DOHH2 (cell line): ENCODE results near the gene ZER1.

Experiments
- H3F3A ChIP-seq: fragments of 200-600 bp; sonication (generic), shearing (Covaris generic); 2 replicates; pipeline ENCODE4 v1.6.0; 2016; ENCODE audit warnings: antibody characterized with exemption, mild to moderate bottlenecking; ENCODE audit not compliant: control insufficient read depth, insufficient read depth
- H3K27ac ChIP-seq: fragments of 200-600 bp; sonication (generic); 2 replicates; pipeline ENCODE4 v1.5.1; 2014; ENCODE audit warnings: low read depth, mild to moderate bottlenecking, low read length, moderate library complexity
- H3K27me3 ChIP-seq: fragments of 200-600 bp; sonication (generic); 2 replicates; pipeline ENCODE4 v1.6.1; 2014; ENCODE audit warnings: mild to moderate bottlenecking, low read length, mixed read lengths; ENCODE audit not compliant: control insufficient read depth
- H3K36me3 ChIP-seq: fragments of 200-600 bp; sonication (generic); 2 replicates; pipeline ENCODE4 v1.6.1; 2014; ENCODE audit warnings: mild to moderate bottlenecking, low read length, moderate library complexity, mixed read lengths; ENCODE audit not compliant: control insufficient read depth
- H3K4me1 ChIP-seq: fragments of 200-600 bp; sonication (generic); 2 replicates; pipeline ENCODE4 v1.6.1; 2014; ENCODE audit warnings: mild to moderate bottlenecking, low read length, mixed read lengths; ENCODE audit not compliant: control insufficient read depth
- H3K4me2 ChIP-seq: fragments of 200-600 bp; sonication (generic); 2 replicates; pipeline ENCODE4 v1.6.0; 2014; ENCODE audit warnings: mild to moderate bottlenecking, low read length, moderate library complexity
- H3K4me3 ChIP-seq: fragments of 200-600 bp; sonication (generic); 2 replicates; pipeline ENCODE4 v1.5.1; 2014; ENCODE audit warnings: mild to moderate bottlenecking, low read length, mixed read lengths
- H3K79me2 ChIP-seq: fragments of 200-600 bp; sonication (generic); 2 replicates; pipeline ENCODE4 v1.6.1; 2014; ENCODE audit warnings: mild to moderate bottlenecking, low read length, mixed read lengths; ENCODE audit not compliant: control insufficient read depth
- H3K9me2 ChIP-seq: fragments of 200-600 bp; sonication (generic); replicated peaks from 2 replicates; pipeline ENCODE4 v1.6.1; 2014; ENCODE audit warnings: mild to moderate bottlenecking, low read length, mixed read lengths; ENCODE audit not compliant: control insufficient read depth
- H3K9me3 ChIP-seq: fragments of 200-600 bp; sonication (generic); 2 replicates; pipeline ENCODE4 v1.6.1; 2014; ENCODE audit warnings: antibody characterized with exemption, low read length, mixed read lengths; ENCODE audit not compliant: control insufficient read depth, insufficient read depth
- H4K20me1 ChIP-seq: fragments of 200-600 bp; sonication (generic); 2 replicates; pipeline ENCODE4 v1.6.0; 2014; ENCODE audit warnings: low read depth, mild to moderate bottlenecking, antibody characterized with exemption, low read length, moderate library complexity; ENCODE audit not compliant: control insufficient read depth, insufficient read depth
- EZH2phosphoT487 ChIP-seq: fragments of 200-600 bp; sonication (generic); IDR thresholded peaks from 2 replicates; pipeline ENCODE4 v1.6.1; 2017; ENCODE audit warnings: borderline replicate concordance, mild to moderate bottlenecking, antibody characterized with exemption, low read length, moderate library complexity, mixed read lengths
- TF ChIP-seq, protein P1 (sequence below): fragments of 200-600 bp; sonication (generic); IDR thresholded peaks from one replicate; pipeline ENCODE4 v1.5.1; 2014; ENCODE audit warnings: antibody characterized with exemption, mild to moderate bottlenecking, low read depth, low read length; ENCODE audit not compliant: poor library complexity, severe bottlenecking

ZER1 gene

GRCh38 chr9:128790536-128790935 is 18.8 kb upstream of the ZER1 start:
- TF ChIP-seq, protein P1, sequence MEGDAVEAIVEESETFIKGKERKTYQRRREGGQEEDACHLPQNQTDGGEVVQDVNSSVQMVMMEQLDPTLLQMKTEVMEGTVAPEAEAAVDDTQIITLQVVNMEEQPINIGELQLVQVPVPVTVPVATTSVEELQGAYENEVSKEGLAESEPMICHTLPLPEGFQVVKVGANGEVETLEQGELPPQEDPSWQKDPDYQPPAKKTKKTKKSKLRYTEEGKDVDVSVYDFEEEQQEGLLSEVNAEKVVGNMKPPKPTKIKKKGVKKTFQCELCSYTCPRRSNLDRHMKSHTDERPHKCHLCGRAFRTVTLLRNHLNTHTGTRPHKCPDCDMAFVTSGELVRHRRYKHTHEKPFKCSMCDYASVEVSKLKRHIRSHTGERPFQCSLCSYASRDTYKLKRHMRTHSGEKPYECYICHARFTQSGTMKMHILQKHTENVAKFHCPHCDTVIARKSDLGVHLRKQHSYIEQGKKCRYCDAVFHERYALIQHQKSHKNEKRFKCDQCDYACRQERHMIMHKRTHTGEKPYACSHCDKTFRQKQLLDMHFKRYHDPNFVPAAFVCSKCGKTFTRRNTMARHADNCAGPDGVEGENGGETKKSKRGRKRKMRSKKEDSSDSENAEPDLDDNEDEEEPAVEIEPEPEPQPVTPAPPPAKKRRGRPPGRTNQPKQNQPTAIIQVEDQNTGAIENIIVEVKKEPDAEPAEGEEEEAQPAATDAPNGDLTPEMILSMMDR: no peak
- TF ChIP-seq EZH2phosphoT487: no peak
- H3K36me3 ChIP-seq: peaks cover 56% of the 10 kb centered on the region

GRCh38 chr9:128788445-128788844 is 16.7 kb upstream of the ZER1 start:
- peaks cover 25% of the 10 kb centered on the region for H3K4me1 ChIP-seq
- H4K20me1 ChIP-seq: no peaks in the 10 kb centered on the region
- no peaks in the 10 kb centered on the region for H3K9me2 ChIP-seq
- H3K4me2 ChIP-seq: peak overlapping the region; percentile 86
- TF ChIP-seq, protein P1: no peak
- no peak for TF ChIP-seq EZH2phosphoT487
- H3K4me3 ChIP-seq: peak overlapping the region; percentile 85
- no peak overlapping the region for H3K27ac ChIP-seq
- peaks cover 41% of the 10 kb centered on the region for H3K36me3 ChIP-seq
- peaks cover 22% of the 10 kb centered on the region for H3K79me2 ChIP-seq
- H3K9me3 ChIP-seq: no peaks in the 10 kb centered on the region
- H3K27me3 ChIP-seq: no peaks in the 10 kb centered on the region
- H3F3A ChIP-seq: peaks cover 7% of the 10 kb centered on the region

More at GRCh38 chr9:128790536-128790935, 18.8 kb upstream of the ZER1 start:
- Histone ChIP-seq H3K27ac (no peak overlapping the region), H3K4me1 (peaks cover 18% of the 10 kb centered on the region), H3K4me2 (no peak overlapping the region), H3K4me3 (no peak overlapping the region), H3K79me2 (peaks cover 22% of the 10 kb centered on the region), H3K9me2 (no peaks in the 10 kb centered on the region), H3F3A (peaks cover 4% of the 10 kb centered on the region; the same call in 1 of the 2 replicates), H3K9me3 (no peaks in the 10 kb centered on the region), H3K27me3 (no peaks in the 10 kb centered on the region), H4K20me1 (no peaks in the 10 kb centered on the region)

DNA sequence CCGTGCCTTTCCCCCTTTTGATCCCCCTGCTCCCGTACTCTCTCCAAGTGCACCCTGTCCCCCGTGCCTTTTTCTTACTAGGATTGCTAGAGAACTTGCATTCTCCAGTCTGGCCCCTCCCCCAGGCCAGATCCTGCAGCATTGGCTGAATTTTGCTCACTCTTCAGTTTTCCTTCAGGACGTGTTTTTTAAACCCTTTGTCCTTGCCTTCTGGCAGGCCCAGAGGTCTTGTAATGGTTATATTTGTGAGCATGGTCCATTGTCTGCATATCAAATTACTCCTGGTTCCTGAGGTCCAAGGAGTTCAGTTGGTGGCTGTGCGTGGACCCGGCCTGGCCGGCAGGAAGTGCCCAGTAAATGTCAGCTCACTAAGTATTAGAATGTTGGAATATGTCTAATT is 15.9 kb upstream of the ZER1 start:
- H3K79me2 ChIP-seq: peaks cover 22% of the 10 kb centered on the region
- peak overlapping the region; percentile 86 for H3K4me2 ChIP-seq
- peaks cover 10% of the 10 kb centered on the region for H3F3A ChIP-seq
- H3K9me3 ChIP-seq: no peaks in the 10 kb centered on the region
- peaks cover 33% of the 10 kb centered on the region for H3K36me3 ChIP-seq
- no peaks in the 10 kb centered on the region for H4K20me1 ChIP-seq
- H3K9me2 ChIP-seq: no peaks in the 10 kb centered on the region
- TF ChIP-seq, protein P1: no peak
- no peak for TF ChIP-seq EZH2phosphoT487
- H3K27me3 ChIP-seq: no peaks in the 10 kb centered on the region
- H3K27ac ChIP-seq: peak overlapping the region; percentile 29; the same call in 1 of the 2 replicates
- peak overlapping the region; percentile 85 for H3K4me3 ChIP-seq
- H3K4me1 ChIP-seq: peaks cover 33% of the 10 kb centered on the region
